Measurements from ENCODE around the gene METTL25.

METTL25 gene

DNA sequence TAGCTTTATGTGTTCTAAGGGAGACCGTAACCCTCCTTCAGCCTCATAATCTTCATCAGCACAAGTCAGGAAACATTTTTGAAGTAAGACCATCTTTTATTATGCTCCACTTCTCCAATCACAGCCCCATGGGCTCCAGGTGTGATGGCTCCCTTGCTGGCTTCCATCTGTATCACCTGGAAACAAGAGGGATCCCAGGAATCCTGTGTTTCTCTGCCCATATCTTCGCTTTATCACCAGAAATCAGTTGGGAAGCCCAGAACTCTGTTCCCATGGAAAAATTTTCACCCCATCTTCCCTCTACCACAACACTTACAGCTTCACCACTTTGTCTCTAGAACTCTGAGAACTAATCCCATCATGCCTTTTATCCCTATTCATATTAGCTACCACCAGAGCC is 68.3 kb downstream of the METTL25 start:
- Histone ChIP-seq H3K4ac (ENCODE audit: low read depth in 1 of 2, low read length in 2 of 2) (no peak overlapping the region), H4K91ac (ENCODE audit: low read length) (no peak overlapping the region), H3K9me3 (ENCODE audit: control insufficient read depth, low read length) (no peaks in the 10 kb centered on the region), H3K4me3 (ENCODE audit: insufficient read depth in 1 of 2, low read depth in 1 of 2, low read length in 2 of 2) (no peak overlapping the region), H3K4me2 (ENCODE audit: low read length, poor library complexity, severe bottlenecking) (no peak overlapping the region), H2BK12ac (ENCODE audit: low read length in 2 of 2) (no peak overlapping the region), H2BK120ac (ENCODE audit: low read depth, low read length) (no peak overlapping the region), H3K36me3 (ENCODE audit: control insufficient read depth in 1 of 2, insufficient read depth in 2 of 2, low read depth in 1 of 2, low read length in 2 of 2) (no peaks in the 10 kb centered on the region), H3K9ac (ENCODE audit: low read length) (no peak overlapping the region), H3K4me1 (ENCODE audit: control insufficient read depth, insufficient read depth, low read depth, low read length) (no peaks in the 10 kb centered on the region), H2BK5ac (ENCODE audit: low read depth, low read length, poor library complexity, severe bottlenecking) (no peak overlapping the region), H3K23ac (ENCODE audit: low read length in 2 of 2) (no peak overlapping the region), H3K27ac (ENCODE audit: low read length, poor library complexity, severe bottlenecking) (no peak overlapping the region), H3K14ac (ENCODE audit: low read length in 2 of 2) (no peak overlapping the region), H2BK15ac (ENCODE audit: low read depth, poor library complexity, severe bottlenecking) (no peak overlapping the region), H3K18ac (ENCODE audit: low read depth in 1 of 2, low read length in 2 of 2) (no peak overlapping the region), H4K8ac (ENCODE audit: low read length) (no peak overlapping the region), H2AK5ac (ENCODE audit: low read length, severe bottlenecking) (peak overlapping the region; percentile 87), H2AFZ (ENCODE audit: low read depth, low read length) (no peak overlapping the region), H3K27me3 (ENCODE audit: control insufficient read depth in 1 of 2, insufficient read depth in 1 of 2, low read length in 2 of 2) (no peaks in the 10 kb centered on the region), H3K79me1 (replicated peaks; ENCODE audit: low read length, poor library complexity, severe bottlenecking) (peaks cover 5% of the 10 kb centered on the region)
- no peak for DNase-seq
- WGBS: 95% methylated on average over 2 of the region's 2 CpGs

- Histone ChIP-seq H3K36me3 (ENCODE audit: control insufficient read depth in 1 of 2, insufficient read depth in 2 of 2, low read depth in 1 of 2, low read length in 2 of 2) (no peaks in the 10 kb centered on the region), H2BK5ac (ENCODE audit: low read depth, low read length, poor library complexity, severe bottlenecking) (no peak overlapping the region), H4K8ac (ENCODE audit: low read length) (no peak overlapping the region), H2BK12ac (ENCODE audit: low read length in 2 of 2) (no peak overlapping the region), H3K4ac (ENCODE audit: low read depth in 1 of 2, low read length in 2 of 2) (no peak overlapping the region), H4K91ac (ENCODE audit: low read length) (no peak overlapping the region), H3K23ac (ENCODE audit: low read length in 2 of 2) (no peak overlapping the region), H3K14ac (ENCODE audit: low read length in 2 of 2) (no peak overlapping the region), H3K27ac (ENCODE audit: low read length, poor library complexity, severe bottlenecking) (no peak overlapping the region), H3K4me1 (ENCODE audit: control insufficient read depth, insufficient read depth, low read depth, low read length) (no peaks in the 10 kb centered on the region), H3K4me2 (ENCODE audit: low read length, poor library complexity, severe bottlenecking) (no peak overlapping the region), H3K79me1 (replicated peaks; ENCODE audit: low read length, poor library complexity, severe bottlenecking) (peaks cover 5% of the 10 kb centered on the region), H3K18ac (ENCODE audit: low read depth in 1 of 2, low read length in 2 of 2) (no peak overlapping the region), H3K9me3 (ENCODE audit: control insufficient read depth, low read length) (no peaks in the 10 kb centered on the region), H3K4me3 (ENCODE audit: insufficient read depth in 1 of 2, low read depth in 1 of 2, low read length in 2 of 2) (no peak overlapping the region), H2BK120ac (ENCODE audit: low read depth, low read length) (no peak overlapping the region), H2AFZ (ENCODE audit: low read depth, low read length) (no peak overlapping the region), H2BK15ac (ENCODE audit: low read depth, poor library complexity, severe bottlenecking) (no peak overlapping the region), H3K9ac (ENCODE audit: low read length) (no peak overlapping the region), H2AK5ac (ENCODE audit: low read length, severe bottlenecking) (no peak overlapping the region), H3K27me3 (ENCODE audit: control insufficient read depth in 1 of 2, insufficient read depth in 1 of 2, low read length in 2 of 2) (no peaks in the 10 kb centered on the region)
- no peak for DNase-seq
- 83% methylated on average over 3 of the region's 3 CpGs for WGBS
These were observed 72.3 kb downstream of the METTL25 start for GRCh38 chr12:82430541-82431145.

- no peak overlapping the region for H2BK12ac ChIP-seq (ENCODE audit: low read length in 2 of 2)
- H3K4me2 ChIP-seq (ENCODE audit: low read length, poor library complexity, severe bottlenecking): no peak overlapping the region
- no peak overlapping the region for H2AK5ac ChIP-seq (ENCODE audit: low read length, severe bottlenecking)
- no peak overlapping the region for H2BK15ac ChIP-seq (ENCODE audit: low read depth, poor library complexity, severe bottlenecking)
- no peak overlapping the region for H3K9ac ChIP-seq (ENCODE audit: low read length)
- no peak overlapping the region for H3K4ac ChIP-seq (ENCODE audit: low read depth in 1 of 2, low read length in 2 of 2)
- no peaks in the 10 kb centered on the region for H3K36me3 ChIP-seq (ENCODE audit: control insufficient read depth in 1 of 2, insufficient read depth in 2 of 2, low read depth in 1 of 2, low read length in 2 of 2)
- no peaks in the 10 kb centered on the region for H3K27me3 ChIP-seq (ENCODE audit: control insufficient read depth in 1 of 2, insufficient read depth in 1 of 2, low read length in 2 of 2)
- no peaks in the 10 kb centered on the region for H3K79me1 ChIP-seq (replicated peaks; ENCODE audit: low read length, poor library complexity, severe bottlenecking)
- WGBS: no CpG with 5 or more reads among the region's 2 CpGs
- no peak overlapping the region for H4K8ac ChIP-seq (ENCODE audit: low read length)
- no peak overlapping the region for H3K23ac ChIP-seq (ENCODE audit: low read length in 2 of 2)
- no peak overlapping the region for H3K4me3 ChIP-seq (ENCODE audit: insufficient read depth in 1 of 2, low read depth in 1 of 2, low read length in 2 of 2)
- DNase-seq: no peak
- no peak overlapping the region for H2BK5ac ChIP-seq (ENCODE audit: low read depth, low read length, poor library complexity, severe bottlenecking)
- H4K91ac ChIP-seq (ENCODE audit: low read length): no peak overlapping the region
- H3K27ac ChIP-seq (ENCODE audit: low read length, poor library complexity, severe bottlenecking): no peak overlapping the region
- no peak overlapping the region for H2BK120ac ChIP-seq (ENCODE audit: low read depth, low read length)
- H3K14ac ChIP-seq (ENCODE audit: low read length in 2 of 2): no peak overlapping the region
- H3K4me1 ChIP-seq (ENCODE audit: control insufficient read depth, insufficient read depth, low read depth, low read length): no peaks in the 10 kb centered on the region
- no peaks in the 10 kb centered on the region for H3K9me3 ChIP-seq (ENCODE audit: control insufficient read depth, low read length)
- no peak overlapping the region for H2AFZ ChIP-seq (ENCODE audit: low read depth, low read length)
- H3K18ac ChIP-seq (ENCODE audit: low read depth in 1 of 2, low read length in 2 of 2): no peak overlapping the region
These were observed 76.1 kb downstream of the METTL25 start for GRCh38 chr12:82434392-82434911.

DNA sequence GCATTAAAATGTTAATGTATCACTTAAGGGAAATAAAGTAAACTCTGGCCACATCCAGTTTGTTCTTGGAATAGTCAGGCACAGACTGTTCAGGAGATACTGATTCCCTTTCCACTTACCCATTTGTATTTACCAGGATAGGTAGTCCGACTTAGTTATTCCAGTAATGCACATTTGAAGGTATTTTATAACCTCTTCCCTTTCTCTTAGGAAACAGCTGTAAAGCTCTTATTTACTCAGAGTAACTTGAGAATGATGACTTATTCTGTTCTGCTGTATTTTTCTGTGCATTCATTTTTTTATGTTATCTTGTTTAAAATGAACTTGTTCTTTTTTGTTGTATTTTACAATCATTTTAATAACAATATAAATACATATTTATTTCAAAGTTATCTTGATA is 78.0 kb downstream of the METTL25 start:
- H2BK15ac ChIP-seq (ENCODE audit: low read depth, poor library complexity, severe bottlenecking): no peak overlapping the region
- no peaks in the 10 kb centered on the region for H3K79me1 ChIP-seq (replicated peaks; ENCODE audit: low read length, poor library complexity, severe bottlenecking)
- no peak overlapping the region for H3K4ac ChIP-seq (ENCODE audit: low read depth in 1 of 2, low read length in 2 of 2)
- H3K4me3 ChIP-seq (ENCODE audit: insufficient read depth in 1 of 2, low read depth in 1 of 2, low read length in 2 of 2): no peak overlapping the region
- no peak overlapping the region for H3K23ac ChIP-seq (ENCODE audit: low read length in 2 of 2)
- no peak overlapping the region for H3K4me2 ChIP-seq (ENCODE audit: low read length, poor library complexity, severe bottlenecking)
- no CpG with 5 or more reads among the region's 1 CpG for WGBS
- no peaks in the 10 kb centered on the region for H3K4me1 ChIP-seq (ENCODE audit: control insufficient read depth, insufficient read depth, low read depth, low read length)
- no peak overlapping the region for H4K91ac ChIP-seq (ENCODE audit: low read length)
- H4K8ac ChIP-seq (ENCODE audit: low read length): no peak overlapping the region
- H3K27ac ChIP-seq (ENCODE audit: low read length, poor library complexity, severe bottlenecking): no peak overlapping the region
- no peak overlapping the region for H2AFZ ChIP-seq (ENCODE audit: low read depth, low read length)
- no peaks in the 10 kb centered on the region for H3K36me3 ChIP-seq (ENCODE audit: control insufficient read depth in 1 of 2, insufficient read depth in 2 of 2, low read depth in 1 of 2, low read length in 2 of 2)
- no peak overlapping the region for H2BK5ac ChIP-seq (ENCODE audit: low read depth, low read length, poor library complexity, severe bottlenecking)
- H3K27me3 ChIP-seq (ENCODE audit: control insufficient read depth in 1 of 2, insufficient read depth in 1 of 2, low read length in 2 of 2): no peaks in the 10 kb centered on the region
- no peak overlapping the region for H2BK12ac ChIP-seq (ENCODE audit: low read length in 2 of 2)
- no peak overlapping the region for H3K18ac ChIP-seq (ENCODE audit: low read depth in 1 of 2, low read length in 2 of 2)
- no peak overlapping the region for H2AK5ac ChIP-seq (ENCODE audit: low read length, severe bottlenecking)
- no peak for DNase-seq
- no peak overlapping the region for H3K9ac ChIP-seq (ENCODE audit: low read length)
- no peak overlapping the region for H2BK120ac ChIP-seq (ENCODE audit: low read depth, low read length)
- no peaks in the 10 kb centered on the region for H3K9me3 ChIP-seq (ENCODE audit: control insufficient read depth, low read length)
- no peak overlapping the region for H3K14ac ChIP-seq (ENCODE audit: low read length in 2 of 2)
